ENCODE data around the gene RASSF4. TPM values are rescaled to one million over a fixed set of nuclear protein-coding genes. Genes with fewer than 3 reads are reported as not detected.

Gene RASSF4
- total RNA-seq, 1 experiment from 2014 or later: 11.5 TPM

- H3K27ac Mint-ChIP-seq: peak overlapping the region in 2 of 3 experiments; percentile 14 to 76; a peak in 3 of 7 replicates
- Histone ChIP-seq H3T11ph (ENCODE audit: low read length) (no peak overlapping the region), H3K18ac (ENCODE audit: insufficient read length, low read depth, low read length) (no peak overlapping the region), H2AFZ (ENCODE audit: low read length) (no peak overlapping the region), H4K5ac (ENCODE audit: insufficient read length, low read depth, low read length) (no peak overlapping the region), H2BK5ac (ENCODE audit: insufficient read length, low read length) (no peak overlapping the region), H4K91ac (ENCODE audit: insufficient read length, low read depth, low read length) (no peak overlapping the region), H3K23ac (ENCODE audit: insufficient read length, low read depth, low read length) (no peak overlapping the region), H3K27me3 (ENCODE audit: insufficient read depth, low read length) (no peaks in the 10 kb centered on the region), H4K20me1 (ENCODE audit: control insufficient read depth, insufficient read depth, insufficient read length) (no peaks in the 10 kb centered on the region), H2BK20ac (ENCODE audit: low read depth, low read length, poor library complexity, severe bottlenecking) (no peak overlapping the region), H3K27ac (ENCODE audit: insufficient read length, low read depth, low read length) (no peak overlapping the region), H3K9me3 (ENCODE audit: control insufficient read depth, low read depth, low read length) (no peaks in the 10 kb centered on the region), H2BK12ac (ENCODE audit: insufficient read length, low read depth, low read length) (no peak overlapping the region), H3K9ac (ENCODE audit: extremely low read depth, insufficient read length, low read length) (no peak overlapping the region), H3K23me2 (ENCODE audit: insufficient read length, low read depth, low read length, poor library complexity, severe bottlenecking) (peaks cover 4% of the 10 kb centered on the region), H3K79me1 (ENCODE audit: insufficient read depth, low read depth, low read length, poor library complexity, severe bottlenecking) (no peaks in the 10 kb centered on the region), H4K8ac (replicated peaks; ENCODE audit: insufficient read length, low read depth, low read length) (no peak overlapping the region), H3K14ac (ENCODE audit: insufficient read depth, low read length) (no peak overlapping the region; the same call in 1 of the 2 replicates), H3K4ac (ENCODE audit: low read depth, low read length) (no peak overlapping the region), H3K79me2 (ENCODE audit: insufficient read depth, low read length) (no peaks in the 10 kb centered on the region), H3K4me1 (ENCODE audit: insufficient read depth, low read length) (peaks cover 16% of the 10 kb centered on the region), H2BK120ac (ENCODE audit: low read depth, low read length, poor library complexity, severe bottlenecking) (no peak overlapping the region), H2AK5ac (ENCODE audit: insufficient read length, low read length) (no peak overlapping the region), H2BK15ac (ENCODE audit: low read depth, low read length) (no peak overlapping the region), H3K4me2 (ENCODE audit: insufficient read depth, insufficient read length, low read length) (peak overlapping the region; percentile 80), H3K56ac (ENCODE audit: insufficient read length, low read depth, low read length) (no peak overlapping the region)
- peaks cover 68% of the 10 kb centered on the region in 2 experiments for H3K4me1 Mint-ChIP-seq
- TF ChIP-seq CTCF (conservative IDR thresholded peaks at IDR 0.05): no peak
- peaks cover 3 to 13% (median 13%) of the 10 kb centered on the region in 3 experiments; a peak in 5 of 7 replicates for H3K36me3 Mint-ChIP-seq (ENCODE audit: insufficient read depth in 1 of 3, low read depth in 3 of 3)
- peaks cover 7% of the 10 kb centered on the region for H3K27me3 Mint-ChIP-seq (ENCODE audit: low read depth)
- DNase-seq: peak; percentile 59
- no peaks in the 10 kb centered on the region for H3K9me3 Mint-ChIP-seq
- peak overlapping the region; percentile 44 to 46 for H3K4me3 Mint-ChIP-seq
- WGBS (ENCODE audit: extremely low coverage, insufficient read length, low lambda C conversion rate): no CpG with 5 or more reads among the region's 10 CpGs
Observed at GRCh38 chr10:44975431-44976331, 16.1 kb downstream of the RASSF4 start.
